Measurements from ENCODE around the gene EPX.

Gene EPX

DNA sequence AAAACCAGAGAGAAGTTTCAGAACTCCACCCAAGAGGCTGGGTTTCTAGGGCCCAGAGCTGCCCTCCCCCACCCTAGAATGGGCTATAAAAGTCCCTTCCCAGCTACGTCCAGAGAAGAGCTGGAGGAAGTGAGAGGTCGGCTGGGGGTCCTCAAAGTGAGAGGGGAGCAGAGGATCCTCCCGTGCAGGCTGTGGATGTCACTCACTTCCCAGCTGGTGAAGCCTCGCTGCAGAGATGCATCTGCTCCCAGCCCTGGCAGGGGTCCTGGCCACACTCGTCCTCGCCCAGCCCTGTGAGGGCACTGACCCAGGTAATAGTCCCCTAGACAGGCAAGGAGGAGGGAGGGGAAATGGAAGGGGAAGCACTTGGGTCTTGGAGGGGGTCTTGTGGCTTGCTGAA lies at the start of gene EPX:
EPX (plus strand) TSS at position 115 of the 400 bp plus-strand sequence; CDS start at position 236, 121 bp downstream.
- no peak for TF ChIP-seq GATA2 (IDR thresholded peaks at IDR 0.05; ENCODE audit: low read depth, low read length)
- TF ChIP-seq GATA3 (IDR thresholded peaks at IDR 0.05; ENCODE audit: low read depth, low read length), result no peak

DNA sequence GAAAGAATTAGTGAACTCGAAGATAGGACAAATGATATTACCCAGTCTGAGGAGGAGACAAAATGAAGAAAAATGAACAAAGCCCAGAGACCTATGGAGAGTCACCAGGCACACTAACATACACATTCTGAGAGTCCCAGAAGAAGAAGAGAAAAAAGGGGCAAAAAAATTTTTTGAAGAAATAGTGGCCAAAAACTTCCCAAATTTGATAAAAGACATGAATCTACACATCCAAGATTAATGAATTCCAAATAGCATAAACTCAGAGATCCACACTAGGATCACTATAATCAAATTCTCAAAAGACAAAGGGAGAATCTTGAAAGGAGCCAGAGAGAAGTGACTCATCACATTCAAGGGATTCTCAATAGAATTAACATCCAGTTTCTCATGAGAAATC lies 47.7 kb upstream of the EPX start:
- TF ChIP-seq GATA2 (IDR thresholded peaks at IDR 0.05; ENCODE audit: low read depth, low read length) (no peak), GATA3 (IDR thresholded peaks at IDR 0.05; ENCODE audit: low read depth, low read length) (no peak)

DNA sequence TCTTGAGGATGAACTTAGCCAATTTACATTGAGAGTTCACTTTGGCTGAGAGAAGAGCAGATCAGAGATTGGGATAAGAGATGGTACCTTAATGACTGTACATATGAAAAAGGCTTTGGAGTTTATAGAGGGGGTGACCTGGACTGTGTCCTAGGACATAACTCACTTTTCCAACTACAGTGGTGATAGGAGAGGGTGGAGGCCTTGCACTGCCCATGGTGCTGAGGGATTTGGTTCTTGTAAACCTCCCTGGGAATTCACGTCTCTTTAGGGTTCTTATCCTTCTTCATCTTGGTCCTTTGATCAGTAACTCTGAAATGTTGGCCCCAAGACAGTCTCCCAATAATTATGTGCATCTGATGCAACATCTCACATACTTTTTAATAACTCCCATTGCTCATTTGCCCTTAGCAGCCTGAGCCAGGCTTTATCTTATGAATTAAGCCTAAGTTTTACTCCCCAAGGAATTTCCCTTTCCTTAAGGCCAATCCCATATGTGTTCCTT lies 44.5 kb upstream of the EPX start, which contains the start of gene OR4D1:
OR4D1 (plus strand) TSS at position 455 of the 505 bp plus-strand sequence. CDS start 6,770 bp downstream, outside the sequence.
- no peak for TF ChIP-seq GATA2 (IDR thresholded peaks at IDR 0.05; ENCODE audit: low read depth, low read length)
- TF ChIP-seq GATA3 (IDR thresholded peaks at IDR 0.05; ENCODE audit: low read depth, low read length), result no peak

- no peak for TF ChIP-seq GATA2 (IDR thresholded peaks at IDR 0.05; ENCODE audit: low read depth, low read length)
- TF ChIP-seq GATA3 (IDR thresholded peaks at IDR 0.05; ENCODE audit: low read depth, low read length), result no peak
These were observed 43.9 kb upstream of the EPX start for GRCh38 chr17:58148609-58149008.

DNA sequence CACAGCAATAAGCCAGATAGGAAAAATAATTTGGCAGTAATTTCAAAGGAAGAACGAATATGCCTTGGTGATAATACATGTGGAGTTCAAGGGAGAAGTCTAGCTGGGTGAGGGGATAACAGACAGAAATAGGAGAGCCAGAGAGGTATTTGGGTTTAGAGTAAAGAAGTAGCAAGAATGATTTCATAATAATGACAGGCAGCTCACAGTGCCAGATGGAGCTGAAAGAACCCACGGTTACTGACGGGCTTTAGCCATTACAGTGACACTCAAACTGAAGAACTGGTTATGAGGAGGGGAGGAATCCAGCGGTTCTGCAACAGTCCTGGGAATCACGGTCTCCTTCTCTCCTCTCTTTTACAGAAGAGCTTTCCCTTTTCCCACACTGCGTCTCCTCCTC lies 42.1 kb upstream of the EPX start:
- TF ChIP-seq GATA2 (IDR thresholded peaks at IDR 0.05; ENCODE audit: low read depth, low read length), result no peak
- no peak for TF ChIP-seq GATA3 (IDR thresholded peaks at IDR 0.05; ENCODE audit: low read depth, low read length)

- TF ChIP-seq GATA3 (IDR thresholded peaks at IDR 0.05; ENCODE audit: low read depth, low read length) (no peak), GATA2 (IDR thresholded peaks at IDR 0.05; ENCODE audit: low read depth, low read length) (no peak)
These were observed 39.5 kb upstream of the EPX start for GRCh38 chr17:58153046-58153445.

DNA sequence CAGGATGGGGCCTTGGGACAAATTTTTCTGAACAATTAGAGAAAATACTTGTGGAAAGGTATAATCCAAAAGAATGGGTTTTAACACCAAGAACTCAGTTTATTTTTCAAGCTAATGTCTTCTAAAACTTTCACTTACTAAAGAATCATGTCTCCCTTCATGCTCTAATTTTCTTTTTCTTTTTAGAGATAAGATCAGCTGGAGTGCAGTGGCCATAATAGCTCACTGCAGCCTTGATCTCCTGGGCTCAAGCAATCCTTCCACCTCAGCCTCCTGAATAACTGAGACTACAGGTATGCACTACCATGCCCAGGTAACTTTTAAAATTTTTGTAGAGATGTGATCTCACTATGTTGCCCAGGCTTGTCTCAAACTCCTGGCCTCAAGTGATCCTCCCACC lies 38.9 kb upstream of the EPX start:
- peak; percentile 15; the same call in 1 of the 2 replicates for TF ChIP-seq GATA2 (IDR thresholded peaks at IDR 0.05; ENCODE audit: low read depth, low read length)
- TF ChIP-seq GATA3 (IDR thresholded peaks at IDR 0.05; ENCODE audit: low read depth, low read length), result no peak

GRCh38 chr17:58156839-58157803 lies 35.4 kb upstream of the EPX start:
- TF ChIP-seq GATA3 (IDR thresholded peaks at IDR 0.05; ENCODE audit: low read depth, low read length) (no peak), GATA2 (IDR thresholded peaks at IDR 0.05; ENCODE audit: low read depth, low read length) (no peak)

DNA sequence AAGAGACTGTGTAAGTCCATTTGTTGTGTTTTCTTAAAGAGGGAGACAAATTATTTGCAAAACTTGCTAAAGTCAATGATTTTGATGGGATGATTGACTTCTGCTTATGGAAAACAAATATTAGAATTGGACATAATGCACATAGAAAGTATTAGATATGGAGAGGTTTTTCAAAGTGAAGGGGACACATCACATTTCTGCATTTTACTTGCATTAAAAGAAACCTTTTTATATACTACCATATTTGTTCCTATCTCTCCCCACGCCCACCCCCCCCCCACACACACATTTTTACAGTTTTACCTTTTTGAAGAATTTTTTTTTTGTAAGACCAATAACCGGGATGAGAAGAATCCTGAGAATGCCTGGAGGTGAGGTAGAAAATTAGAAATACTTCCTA lies 34.3 kb upstream of the EPX start:
- TF ChIP-seq GATA2 (IDR thresholded peaks at IDR 0.05; ENCODE audit: low read depth, low read length) (no peak), GATA3 (IDR thresholded peaks at IDR 0.05; ENCODE audit: low read depth, low read length) (no peak)

GRCh38 chr17:58161566-58161965 lies 31.0 kb upstream of the EPX start:
- TF ChIP-seq GATA3 (IDR thresholded peaks at IDR 0.05; ENCODE audit: low read depth, low read length) (no peak), GATA2 (IDR thresholded peaks at IDR 0.05; ENCODE audit: low read depth, low read length) (no peak)

DNA sequence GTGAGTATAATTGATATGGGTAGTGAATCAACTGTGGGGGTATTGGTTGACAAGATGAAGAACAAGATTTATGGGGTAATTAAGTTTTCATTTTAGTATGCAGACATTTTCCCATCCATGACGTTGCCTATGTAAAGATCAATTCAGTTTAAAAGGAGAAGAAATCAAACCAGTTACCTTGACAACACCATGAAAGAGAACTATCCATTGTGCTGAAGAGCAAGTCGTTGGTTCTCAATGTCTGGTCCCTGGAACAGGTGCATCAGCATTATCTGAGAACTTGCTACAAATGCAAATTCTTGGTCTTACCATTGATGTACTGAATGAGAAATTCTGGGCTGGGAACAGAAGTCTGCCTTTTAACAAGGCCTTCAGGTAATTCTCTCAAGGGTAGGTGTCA lies 26.5 kb upstream of the EPX start:
- TF ChIP-seq GATA3 (IDR thresholded peaks at IDR 0.05; ENCODE audit: low read depth, low read length), result no peak
- no peak for TF ChIP-seq GATA2 (IDR thresholded peaks at IDR 0.05; ENCODE audit: low read depth, low read length)

- TF ChIP-seq GATA3 (IDR thresholded peaks at IDR 0.05; ENCODE audit: low read depth, low read length) (no peak), GATA2 (IDR thresholded peaks at IDR 0.05; ENCODE audit: low read depth, low read length) (no peak)
These were observed 25.8 kb upstream of the EPX start, which contains the start of gene OR4D2 for GRCh38 chr17:58166682-58167081. OR4D2 (plus strand) TSS chr17:58166982; CDS start chr17:58169656, 2,674 bp downstream.

DNA sequence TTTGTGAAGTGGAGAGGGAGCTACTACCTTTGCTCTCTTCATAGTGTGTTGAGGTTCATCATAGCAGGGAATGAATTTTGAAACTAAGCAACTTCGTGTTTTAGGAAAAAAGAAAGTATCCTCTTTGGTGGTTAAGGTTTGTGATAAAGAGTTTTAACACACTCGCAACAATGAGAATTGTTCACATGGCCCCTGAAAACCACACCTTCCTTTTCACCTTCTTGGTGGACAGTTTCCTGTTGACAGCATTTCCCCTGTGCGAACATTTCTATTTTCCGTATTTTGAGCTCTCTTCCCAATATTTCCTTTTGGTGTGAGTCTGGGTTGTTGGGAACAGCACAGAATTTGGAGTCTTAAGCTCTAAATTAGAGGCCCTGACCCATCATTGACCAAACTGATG lies 21.9 kb upstream of the EPX start:
- no peak for TF ChIP-seq GATA3 (IDR thresholded peaks at IDR 0.05; ENCODE audit: low read depth, low read length)
- no peak for TF ChIP-seq GATA2 (IDR thresholded peaks at IDR 0.05; ENCODE audit: low read depth, low read length)

DNA sequence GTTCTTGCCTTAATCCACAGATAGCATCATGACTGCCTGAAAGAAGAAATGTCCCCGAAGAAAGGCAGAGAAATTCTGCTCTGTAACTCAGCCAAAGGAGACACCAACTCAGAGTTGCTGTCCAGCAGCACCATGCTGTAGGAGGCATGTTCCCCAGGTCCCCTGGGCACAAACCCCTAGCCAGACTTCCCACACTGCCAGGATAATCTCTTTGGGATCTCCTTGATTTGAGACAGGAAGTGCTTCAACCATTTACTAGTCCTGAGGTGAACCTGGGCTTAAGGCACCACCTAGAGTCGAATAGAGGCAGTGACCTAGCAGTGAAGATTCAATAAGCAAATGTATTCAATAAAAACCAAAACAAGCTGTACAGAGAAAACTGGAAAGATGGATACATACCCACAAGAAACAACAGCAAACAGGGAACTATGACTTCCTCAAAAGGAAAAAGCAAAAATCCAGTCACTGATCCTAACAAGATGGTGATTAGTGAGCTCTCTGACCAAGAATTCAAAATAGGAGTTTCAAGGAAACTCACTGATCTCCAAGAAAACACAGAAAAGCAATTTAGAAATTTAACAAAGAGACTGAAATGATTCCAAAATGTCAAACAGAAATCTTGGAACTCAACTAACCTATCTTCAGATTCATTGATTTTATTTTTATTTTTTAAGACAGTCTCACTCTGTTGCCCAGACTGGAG lies 20.0 kb upstream of the EPX start:
- peak; percentile 76 for TF ChIP-seq GATA2 (IDR thresholded peaks at IDR 0.05; ENCODE audit: low read depth, low read length)
- no peak for TF ChIP-seq GATA3 (IDR thresholded peaks at IDR 0.05; ENCODE audit: low read depth, low read length)
